Measurements from ENCODE around the gene CYP11A1.

DNA sequence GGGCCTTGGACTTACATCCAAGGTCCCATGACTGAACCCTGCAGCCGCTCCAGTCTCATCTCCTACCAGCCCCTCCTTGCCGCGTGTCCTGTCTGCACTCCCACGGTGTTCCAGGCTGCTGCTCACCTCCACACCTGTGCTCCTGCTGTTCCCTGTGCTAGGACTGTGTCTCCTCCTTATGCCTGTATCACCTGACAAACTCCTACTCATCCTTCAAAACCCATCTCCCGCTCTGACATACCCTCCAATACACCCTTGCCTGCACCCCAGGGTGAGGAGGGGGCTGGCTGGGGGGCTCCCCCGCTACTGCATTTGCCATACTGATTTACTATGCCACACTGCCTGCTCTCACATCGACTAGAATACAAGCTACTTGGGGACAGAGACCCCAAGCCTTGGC, 53.6 kb downstream of the CYP11A1 start:
- TF ChIP-seq, protein P1, sequence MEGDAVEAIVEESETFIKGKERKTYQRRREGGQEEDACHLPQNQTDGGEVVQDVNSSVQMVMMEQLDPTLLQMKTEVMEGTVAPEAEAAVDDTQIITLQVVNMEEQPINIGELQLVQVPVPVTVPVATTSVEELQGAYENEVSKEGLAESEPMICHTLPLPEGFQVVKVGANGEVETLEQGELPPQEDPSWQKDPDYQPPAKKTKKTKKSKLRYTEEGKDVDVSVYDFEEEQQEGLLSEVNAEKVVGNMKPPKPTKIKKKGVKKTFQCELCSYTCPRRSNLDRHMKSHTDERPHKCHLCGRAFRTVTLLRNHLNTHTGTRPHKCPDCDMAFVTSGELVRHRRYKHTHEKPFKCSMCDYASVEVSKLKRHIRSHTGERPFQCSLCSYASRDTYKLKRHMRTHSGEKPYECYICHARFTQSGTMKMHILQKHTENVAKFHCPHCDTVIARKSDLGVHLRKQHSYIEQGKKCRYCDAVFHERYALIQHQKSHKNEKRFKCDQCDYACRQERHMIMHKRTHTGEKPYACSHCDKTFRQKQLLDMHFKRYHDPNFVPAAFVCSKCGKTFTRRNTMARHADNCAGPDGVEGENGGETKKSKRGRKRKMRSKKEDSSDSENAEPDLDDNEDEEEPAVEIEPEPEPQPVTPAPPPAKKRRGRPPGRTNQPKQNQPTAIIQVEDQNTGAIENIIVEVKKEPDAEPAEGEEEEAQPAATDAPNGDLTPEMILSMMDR (IDR thresholded peaks at IDR 0.05) = no peak
- TF ChIP-seq POLR2A (IDR thresholded peaks at IDR 0.05) = no peak

Measured in testis (tissue), 2 donors.